NCI-H2107 treated with DMSO at 0.1 percent for 48 hours (cell line): ENCODE measurements around the gene GOT2.
A peak's percentile ranks its signal among the peaks of the same experiment; 100 is the strongest.
"Not testable (repeated sequence)": the region's sequence is repeated elsewhere in the genome, so short reads cannot be mapped to it uniquely, and the experiment has no call there.

Source experiments
- DNase-seq: peaks from one replicate; lab custom pipeline; 2025; ENCODE audit not compliant: unreplicated experiment; lab: John Stamatoyannopoulos, UW

GOT2 gene

DNA sequence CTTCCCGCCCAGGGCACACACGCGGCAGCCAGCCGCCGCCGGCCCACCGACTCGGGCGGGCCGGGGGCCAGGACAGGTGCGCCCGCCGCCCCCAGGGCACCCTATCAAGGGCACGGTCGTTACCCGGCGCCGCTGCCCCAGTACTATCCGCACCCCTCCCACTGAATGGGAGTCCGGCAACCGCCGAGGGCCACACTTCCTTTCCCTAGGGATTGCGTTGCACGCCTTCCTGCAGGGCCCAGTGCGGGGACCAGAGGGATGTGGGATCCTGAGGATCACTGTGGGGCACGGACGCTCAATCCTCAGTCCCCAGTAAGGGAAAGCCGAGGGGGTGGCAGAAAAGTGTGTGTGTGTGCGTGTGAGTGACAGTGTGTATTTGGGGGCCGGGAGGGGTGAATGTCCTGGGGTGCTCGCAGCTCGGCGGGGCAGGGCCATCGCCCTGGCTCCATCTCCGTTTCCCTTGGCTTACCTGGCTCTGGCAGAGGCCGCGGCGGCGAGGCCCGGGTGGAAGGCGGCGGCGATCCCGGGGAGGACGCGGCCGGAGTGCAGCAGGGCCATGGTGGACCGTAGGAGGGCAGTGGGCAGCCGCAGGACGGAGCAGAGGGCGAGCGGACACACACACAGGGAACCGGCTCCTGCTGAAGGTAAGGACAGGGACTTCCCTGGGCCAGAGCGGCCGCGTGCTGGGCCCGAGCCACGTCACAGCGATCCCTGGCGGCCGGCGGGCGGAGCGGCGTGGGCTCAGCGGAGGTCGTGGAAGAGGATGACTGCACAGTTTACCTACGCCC is at the start of gene GOT2:
GOT2 (minus strand) TSS at position 646 of the 788 bp plus-strand sequence; CDS start at position 558, 88 bp downstream.
- DNase-seq = peak; percentile 72

DNA sequence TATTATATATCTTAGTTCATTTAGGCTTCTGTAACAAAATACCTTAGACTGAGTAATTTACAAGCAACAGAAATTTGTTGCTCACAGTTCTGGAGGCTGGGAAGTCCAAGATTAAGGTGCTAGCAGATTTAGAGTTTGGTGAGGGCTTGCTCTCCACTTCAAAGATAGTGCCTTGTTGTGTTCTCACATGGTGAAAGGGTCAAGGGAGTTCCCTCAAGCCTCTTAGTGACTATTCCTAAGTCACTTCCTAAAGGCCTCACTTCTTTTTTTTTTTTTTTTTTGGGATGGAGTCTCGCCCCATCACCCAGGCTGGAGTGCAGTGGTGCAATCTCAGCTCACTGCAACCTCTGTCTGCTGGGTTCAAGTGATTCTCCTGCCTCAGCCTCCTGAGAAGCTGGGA is 45.2 kb upstream of the GOT2 start:
- DNase-seq = not testable (repeated sequence)

DNA sequence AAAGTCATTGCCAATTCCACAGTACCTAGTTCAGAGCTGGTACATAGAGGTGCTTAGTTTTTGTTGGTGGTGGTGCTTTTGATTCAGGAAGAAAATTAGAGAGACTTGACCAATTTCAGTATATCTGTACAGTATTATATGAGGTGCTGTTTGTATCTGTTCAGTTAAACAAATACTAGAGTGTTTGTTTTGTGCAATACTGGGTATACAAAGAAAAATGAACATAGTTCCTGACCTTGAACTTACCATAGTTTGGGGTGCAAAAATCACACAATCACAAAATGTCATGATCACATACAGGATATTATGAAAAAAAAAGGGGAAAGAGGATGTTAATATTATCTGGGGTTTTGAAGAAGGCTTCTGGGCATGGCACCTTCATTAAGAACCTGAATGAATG is 39.8 kb upstream of the GOT2 start:
- no peak for DNase-seq

DNA sequence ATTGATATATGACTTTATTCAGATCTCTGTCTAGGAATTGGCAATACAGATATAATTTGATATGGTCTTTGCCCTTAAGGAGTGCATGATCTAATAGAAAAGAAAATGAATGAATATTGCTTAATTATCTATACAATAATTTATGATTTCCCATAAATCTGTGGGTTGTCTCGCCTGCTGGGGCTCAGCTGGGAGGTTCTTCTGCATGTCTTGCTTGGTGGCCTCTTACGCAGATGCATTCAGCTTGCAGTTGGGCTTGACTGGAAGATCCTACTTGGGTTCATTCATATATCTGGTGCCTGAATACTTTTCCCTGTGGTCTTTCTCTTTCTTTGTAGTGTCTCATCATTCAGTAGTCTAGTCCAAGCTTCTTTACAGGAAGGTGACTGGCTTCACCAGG is 34.0 kb upstream of the GOT2 start:
- DNase-seq = no peak

DNA sequence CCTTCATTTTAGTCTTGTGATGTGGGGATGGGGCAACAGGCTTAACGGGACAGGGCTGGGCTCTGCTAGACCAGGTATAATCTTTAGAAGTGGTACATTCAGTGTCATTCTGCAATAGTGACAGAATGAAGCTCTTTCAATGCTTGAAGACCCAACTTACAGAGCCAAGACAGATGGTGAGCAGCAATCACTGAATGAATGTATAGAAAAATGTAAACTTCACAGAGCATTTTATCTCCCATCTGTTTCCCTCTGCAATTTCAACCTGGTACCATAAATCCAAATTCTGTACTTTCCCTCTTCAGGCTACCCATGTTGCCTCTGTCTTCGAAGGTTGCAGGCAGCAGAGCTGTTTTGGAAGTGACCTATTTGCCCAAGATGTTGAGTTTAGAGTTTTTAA is 33.5 kb upstream of the GOT2 start:
- no peak for DNase-seq

DNA sequence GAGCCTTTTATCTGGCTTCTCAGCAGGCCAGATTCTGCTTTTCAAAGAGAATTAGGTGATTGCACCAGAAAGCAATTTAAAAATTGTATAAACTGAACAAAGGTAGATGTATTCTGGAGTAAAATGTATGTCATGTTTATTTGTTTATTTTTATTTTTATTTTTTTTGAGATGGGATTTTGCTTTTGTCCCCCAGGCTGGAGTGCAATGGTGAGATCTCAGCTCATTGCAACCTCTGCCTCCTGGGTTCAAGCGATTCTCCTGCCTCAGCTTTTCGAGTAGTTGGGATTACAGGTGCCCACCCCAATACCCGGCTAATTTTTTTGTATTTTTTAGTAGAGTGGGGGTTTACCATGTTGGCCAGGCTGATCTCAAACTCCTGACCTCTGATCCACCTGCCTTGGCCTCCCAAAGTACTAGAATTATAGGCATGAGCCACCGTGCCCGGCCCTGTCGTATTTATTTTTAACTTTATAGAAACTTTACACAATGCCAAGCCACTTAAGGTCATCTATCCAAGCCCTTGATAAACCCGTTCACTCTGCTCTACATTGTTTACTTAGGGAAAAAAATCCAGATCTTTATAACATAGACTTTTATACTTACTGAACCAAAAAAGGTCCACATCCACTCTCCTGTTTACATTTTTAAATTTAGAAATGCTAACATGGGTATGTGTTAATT is 22.7 kb upstream of the GOT2 start:
- DNase-seq = no peak

DNA sequence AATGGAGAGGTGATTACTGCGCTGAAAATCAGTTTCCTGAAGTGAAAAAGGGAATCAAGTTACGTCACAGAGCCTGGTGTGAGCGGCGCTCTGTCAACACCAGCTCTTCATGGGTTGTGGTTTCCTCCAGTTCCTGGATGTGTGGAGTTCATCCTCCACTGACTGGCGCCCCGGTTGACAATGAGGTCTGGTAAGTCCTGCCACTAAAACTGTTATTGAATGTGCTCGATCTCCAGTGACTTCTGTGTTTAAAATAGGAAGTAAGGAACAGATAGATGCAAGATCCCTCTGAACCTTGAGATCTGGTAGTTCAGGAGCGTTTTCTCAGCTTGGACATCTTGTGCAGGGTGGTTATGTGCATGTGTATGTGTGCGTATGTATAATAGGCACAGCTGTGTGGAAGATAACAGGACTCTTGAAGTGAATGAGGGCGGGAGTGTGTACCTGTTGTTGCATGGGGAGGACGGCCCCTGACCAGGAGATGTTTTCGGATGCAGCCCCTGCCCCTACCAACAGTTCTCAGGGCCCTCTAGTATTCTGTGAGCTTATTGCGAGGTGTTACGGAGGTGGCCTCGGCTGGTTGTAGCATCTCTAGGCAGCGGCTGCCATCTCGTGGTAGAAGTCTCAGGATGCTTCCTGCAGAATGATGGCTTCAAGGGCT is 22.0 kb upstream of the GOT2 start:
- DNase-seq = peak; percentile 72

DNA sequence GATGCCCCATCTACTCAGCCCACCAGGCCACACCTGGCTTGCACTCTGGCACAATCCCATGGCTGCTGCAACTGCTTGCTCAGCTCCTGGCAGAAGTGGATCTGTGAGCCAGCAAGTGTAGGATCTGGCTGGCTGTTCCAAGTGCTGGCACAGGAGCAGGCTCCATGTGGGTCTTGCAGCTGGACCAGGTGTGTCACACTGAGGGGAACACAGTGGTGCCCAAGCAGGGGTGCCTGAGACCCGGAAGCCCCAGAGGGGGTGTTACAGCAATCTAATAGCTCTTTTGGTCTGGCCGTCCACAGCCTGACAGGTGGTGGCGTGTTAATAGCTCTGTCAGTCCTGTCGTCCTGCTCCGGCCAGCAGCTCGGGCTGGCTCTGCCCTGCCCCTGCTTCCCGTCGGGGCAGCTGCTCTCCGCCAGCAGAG is 19.6 kb upstream of the GOT2 start:
- no peak for DNase-seq

DNA sequence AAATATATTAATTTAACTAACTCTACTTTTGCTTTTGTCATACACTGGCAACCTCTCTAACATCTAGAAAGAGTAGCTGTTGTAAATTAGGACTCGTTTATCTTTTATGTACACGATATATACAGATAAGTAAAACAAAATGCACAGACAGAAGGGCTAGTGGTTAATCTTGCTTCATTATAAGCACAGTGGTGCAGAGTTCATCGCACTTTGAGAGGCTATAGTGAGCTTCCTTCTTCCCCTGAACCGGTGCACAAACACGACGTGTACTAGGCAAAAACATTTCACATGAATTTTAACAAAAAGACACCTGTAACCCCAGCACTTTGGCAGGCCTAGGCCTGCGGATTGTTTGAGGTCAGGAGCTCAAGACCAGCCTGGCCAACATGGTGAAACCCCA is 10.4 kb upstream of the GOT2 start:
- DNase-seq = no peak

DNA sequence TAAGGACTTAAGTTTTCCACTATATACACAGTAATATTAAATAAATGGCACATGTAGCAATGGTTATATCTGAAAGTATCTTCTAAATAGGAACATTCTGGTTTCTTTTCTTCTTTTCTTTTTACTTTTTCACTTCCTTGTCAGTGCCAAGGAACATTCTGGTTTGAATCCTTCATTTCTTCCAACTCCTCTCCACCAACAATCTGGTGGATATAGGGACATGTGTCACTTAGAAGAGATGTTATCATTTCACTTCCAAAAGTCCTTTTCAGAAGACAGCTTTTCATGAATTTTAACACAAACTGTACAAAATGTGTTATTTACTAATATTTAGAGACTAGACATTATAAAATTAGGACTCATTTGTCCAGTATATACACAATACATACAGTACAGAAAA is 7.9 kb upstream of the GOT2 start:
- DNase-seq = no peak

DNA sequence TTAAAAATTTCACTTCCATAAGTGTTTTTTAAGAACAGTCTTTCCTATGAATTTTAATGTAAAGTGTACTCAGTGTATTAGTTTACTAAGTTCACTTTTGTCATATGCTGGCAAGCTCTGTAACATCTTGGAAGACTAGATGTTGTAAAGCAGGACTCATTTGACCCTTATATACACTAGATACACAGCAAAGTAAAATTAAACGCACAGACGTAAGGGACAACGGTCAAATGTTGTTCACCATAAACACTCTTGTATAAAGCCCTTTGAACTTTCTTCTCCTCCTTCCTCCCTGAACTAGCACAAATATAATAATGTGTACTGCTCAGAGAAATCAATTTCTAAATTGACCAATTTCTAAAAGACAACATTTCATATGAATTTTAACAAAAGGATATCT is 7.0 kb upstream of the GOT2 start:
- DNase-seq = no peak

DNA sequence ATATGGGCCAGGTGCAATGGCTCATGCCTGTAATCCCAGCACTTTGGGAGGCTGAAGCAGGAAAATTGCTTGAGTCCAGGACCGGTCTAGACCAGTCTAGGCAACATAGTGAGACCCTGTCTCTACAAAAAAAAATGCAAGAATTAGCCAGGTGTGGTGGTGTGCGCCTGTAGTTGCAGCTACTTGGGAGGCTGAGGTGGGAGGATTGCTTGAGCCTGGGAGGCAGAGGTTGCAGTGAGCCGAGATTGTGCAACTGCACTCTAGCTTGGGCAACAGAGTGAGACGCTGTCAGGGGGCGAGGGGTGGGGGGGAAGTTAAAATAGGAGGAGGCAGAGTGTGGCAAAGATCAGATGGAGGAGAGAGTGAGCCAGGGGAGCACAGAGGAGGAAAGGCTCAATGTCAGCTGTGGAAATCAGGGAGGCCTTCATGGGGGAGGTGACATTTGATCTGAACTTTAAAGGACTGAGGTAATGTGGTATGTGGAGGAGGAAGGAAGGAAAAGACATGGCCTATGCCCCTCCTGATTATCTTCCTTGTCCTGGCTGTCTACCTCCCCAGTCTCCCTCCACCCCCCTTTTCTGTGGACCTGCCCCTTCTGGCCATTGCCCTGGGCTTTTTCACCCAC is 4.7 kb upstream of the GOT2 start:
- DNase-seq = no peak

DNA sequence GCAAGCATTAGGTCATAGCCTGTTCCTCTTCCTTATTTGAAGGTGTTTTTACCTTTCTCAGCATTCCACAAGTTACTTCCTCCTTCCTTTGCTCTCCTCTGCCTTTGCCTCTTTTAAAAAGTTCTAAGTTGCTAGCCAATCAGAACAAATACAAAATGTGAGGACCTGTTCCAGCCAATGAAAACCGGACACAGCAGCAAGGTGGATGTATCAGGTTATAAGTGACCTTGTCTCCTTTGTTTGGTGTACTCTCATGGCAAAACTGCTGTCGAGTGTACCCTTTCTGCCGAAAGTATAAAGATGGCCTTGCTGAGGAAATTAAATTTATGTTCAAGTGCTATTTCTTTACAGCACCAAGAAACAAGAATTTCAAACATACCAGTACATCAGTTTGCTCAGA is 2.2 kb upstream of the GOT2 start:
- DNase-seq = not testable (repeated sequence)

DNA sequence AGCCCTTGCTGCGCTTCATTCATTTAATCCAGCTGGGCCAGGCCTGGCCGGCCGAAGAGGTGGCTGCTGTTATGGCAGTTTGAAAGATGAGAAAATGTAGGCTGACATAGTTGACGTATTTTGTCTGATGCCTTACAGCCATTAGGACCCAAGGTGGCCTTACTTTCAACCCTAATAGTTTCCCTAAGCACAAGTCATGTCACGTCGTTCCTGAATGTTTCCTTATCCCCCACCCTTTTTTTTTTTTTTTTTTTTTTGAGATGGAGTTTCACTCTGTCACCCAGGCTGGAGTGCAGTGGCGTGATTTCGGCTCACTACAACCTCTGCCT is 307 bp upstream of the GOT2 start:
- no peak for DNase-seq

DNA sequence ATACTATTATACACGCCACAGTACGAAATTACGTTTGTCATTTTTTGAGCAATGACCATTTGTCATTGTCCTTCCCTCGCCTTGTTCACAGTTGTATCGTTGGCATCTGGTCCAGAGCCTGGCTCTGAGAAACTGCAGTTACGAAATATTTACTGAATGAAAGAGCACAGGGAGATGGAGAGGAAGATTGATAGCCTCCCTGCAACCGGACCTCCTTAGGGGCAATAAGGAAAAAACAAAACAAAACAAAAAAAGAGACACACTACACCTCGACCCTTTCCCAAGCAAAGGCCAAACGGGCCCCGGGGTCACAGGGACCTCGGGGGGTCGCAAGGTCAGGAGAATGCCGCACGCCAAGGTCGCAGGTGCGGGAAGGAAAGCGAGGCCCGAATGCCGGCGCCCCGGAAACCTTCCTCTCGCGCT is 857 bp downstream of the GOT2 start:
- no peak for DNase-seq

DNA sequence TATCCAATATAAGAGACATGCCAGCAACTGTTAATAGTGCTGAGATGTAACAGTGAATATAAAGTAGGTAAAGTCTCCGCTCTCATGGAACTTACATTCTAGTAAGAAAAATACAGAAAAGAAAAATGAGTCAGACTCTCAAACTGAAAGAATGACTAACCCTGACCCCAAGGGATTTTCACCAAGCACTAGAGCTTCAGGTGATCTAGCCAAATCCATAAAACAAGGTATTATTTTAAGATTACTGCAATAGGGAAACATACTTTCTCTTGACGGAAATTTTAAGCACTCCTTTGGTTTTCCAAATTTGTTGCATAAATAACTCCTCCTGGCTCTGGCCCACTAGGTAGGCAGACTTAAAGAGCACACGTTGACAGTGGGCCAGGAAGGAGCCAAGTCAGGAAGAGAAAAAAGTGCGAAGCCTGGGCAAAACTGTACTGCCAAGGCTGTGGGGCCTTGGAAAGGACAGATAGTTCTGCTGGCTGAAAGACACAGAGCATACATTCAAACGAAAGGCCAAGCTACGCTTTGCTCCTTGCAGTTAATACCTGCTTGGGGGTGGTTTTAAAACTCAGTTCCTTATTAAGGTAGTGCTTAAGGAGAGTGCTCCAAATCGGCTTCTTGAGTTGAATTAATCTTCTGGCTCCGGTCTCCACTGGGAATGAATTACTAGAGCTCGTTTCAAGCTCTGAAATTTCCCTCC is 1.4 kb downstream of the GOT2 start:
- no peak for DNase-seq

DNA sequence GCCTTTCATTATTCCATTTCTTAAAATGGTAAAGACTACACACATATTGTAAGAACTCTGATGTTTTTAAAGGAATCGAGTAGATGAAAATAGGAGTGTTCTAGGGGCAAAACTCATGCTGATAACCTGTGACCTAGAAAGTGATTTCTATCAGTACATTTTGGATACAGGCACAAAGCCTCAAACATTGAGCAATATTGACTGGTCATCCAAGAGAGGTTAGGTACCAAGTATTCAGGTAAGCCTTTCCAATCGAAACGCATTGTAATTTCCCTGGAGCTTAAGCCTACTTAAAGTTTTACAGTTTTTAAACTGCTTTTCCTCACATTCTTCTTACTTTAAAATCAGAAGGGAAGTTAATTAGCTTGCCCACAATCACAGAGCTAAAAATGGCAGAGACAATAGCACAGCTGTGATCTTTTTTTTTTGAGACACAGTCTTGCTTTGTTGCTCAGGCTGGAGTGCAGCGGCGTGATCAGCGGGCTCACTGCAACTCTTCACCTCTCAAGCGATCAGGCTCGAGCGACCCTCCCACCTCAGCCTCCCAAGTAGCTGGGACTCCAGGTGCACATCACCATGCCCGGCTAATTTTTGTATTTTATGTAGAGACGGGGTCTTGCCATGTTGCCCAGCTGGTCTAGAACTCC is 3.3 kb downstream of the GOT2 start:
- no peak for DNase-seq

DNA sequence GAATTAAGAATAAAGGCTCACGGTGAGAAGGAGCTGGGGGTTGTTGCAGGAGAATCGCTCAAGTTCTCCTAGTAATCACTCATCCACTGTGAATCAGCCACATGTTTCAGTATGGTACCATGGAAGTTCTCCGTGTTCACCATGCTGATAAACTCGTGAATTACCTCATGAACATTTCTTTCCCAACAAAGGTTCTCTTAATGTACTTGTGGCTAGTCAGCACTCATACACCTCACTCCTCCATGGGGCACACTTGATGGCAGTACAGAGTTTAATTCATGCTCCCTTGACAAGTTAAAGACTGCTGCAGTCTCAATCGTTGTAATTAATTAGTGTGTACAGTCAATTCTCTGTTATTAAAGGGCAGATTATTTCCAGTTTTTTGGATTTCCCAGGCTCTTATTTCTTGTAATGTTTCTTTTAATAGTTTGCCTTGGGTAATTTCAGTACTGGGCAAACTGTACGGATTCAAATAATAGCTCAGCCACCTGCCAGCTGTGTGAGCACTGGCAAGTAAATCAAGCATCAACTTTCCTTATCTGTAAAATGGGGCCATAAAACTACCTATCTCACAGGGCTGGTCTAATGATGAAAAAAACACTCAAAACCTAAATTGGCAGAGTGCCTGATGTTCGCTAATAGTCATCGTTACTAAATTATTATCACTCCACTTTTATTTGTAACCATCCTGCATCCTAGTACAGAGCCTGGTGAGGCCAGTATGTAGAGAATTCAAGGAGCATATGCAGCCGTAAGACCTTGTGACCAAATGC is 6.1 kb downstream of the GOT2 start:
- no peak for DNase-seq

DNA sequence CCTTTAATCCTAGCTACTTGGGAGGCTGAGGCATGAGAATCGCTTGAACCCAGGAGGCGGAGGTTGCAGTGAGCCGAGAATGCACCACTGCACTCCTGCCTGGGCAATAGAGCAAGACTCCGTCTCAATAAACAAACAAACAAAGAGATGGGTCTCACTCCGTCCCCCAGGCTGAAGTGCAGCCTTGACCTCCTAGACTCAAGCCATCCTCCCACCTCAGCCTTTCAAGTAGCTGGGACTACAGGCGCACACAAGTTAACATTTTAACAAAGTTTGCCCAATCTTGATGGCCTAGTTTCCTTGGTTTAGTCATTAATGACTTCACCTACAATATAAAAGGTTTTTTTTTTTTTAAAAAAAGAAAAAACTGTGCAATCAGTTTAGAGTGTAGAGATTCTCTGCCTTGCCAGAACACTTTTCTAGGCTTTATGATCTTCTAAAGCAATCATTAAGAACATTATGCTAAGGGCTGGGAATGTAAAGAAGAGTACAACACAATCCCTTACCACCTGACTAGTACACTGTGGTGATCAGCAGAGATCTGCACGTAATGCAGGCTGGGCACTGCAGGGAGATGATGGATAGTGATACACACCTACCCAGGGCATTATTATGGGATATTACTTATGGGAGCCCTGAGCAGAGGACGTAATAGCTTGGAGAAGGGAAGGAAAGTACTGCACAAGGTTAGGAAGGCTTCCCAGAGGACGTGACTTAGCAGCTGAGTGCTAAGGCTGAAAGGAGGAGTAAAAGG is 6.9 kb downstream of the GOT2 start:
- no peak for DNase-seq
